ENCODE measurements around the gene DENND1A. TPM values are rescaled to one million over a fixed set of nuclear protein-coding genes. Genes with fewer than 3 reads are reported as not detected.
A peak's percentile ranks its signal among the peaks of the same experiment; 100 is the strongest.

Gene DENND1A
- total and polyA plus RNA-seq, 4 experiments from 2014 or later, result 1.4 to 14.2 (median 9.9) TPM

DNA sequence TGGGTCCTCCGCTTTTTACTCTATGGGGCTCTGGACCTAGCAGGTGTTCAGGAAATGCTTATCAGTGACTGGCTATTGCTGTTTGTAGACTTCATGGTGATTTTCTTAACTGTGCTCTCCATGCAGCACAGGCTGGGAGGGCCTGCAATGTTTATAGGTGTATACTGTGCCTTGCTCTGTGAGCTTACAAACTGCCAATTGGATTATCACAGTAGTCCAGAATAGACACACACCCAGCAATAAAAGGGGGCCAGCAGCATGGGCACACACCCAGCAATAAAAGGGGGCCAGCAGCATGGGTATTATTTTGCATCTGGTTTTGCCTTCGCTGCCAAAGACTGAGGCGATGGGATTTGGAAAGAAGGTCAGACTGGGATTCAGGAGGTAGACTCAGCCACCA lies 473.9 kb downstream of the DENND1A start:
- Histone ChIP-seq H3K27me3 (ENCODE audit: insufficient read depth, low read length) (no peaks in the 10 kb centered on the region), H3K9me3 (ENCODE audit: control insufficient read depth in 1 of 2, low read length in 2 of 2) (no peaks in the 10 kb centered on the region), H3K4me1 (ENCODE audit: insufficient read depth, low read length) (no peaks in the 10 kb centered on the region), H3K36me3 (ENCODE audit: insufficient read depth, low read length) (peaks cover 3% of the 10 kb centered on the region), H3K27ac (ENCODE audit: low read depth, low read length) (no peak overlapping the region), H3K4me3 (ENCODE audit: low read length in 2 of 2) (no peak overlapping the region)
- H3K36me3 Mint-ChIP-seq, result peaks cover 27 to 39% of the 10 kb centered on the region in 2 donors
- peaks cover 0 to 2% (median 0%) of the 10 kb centered on the region in 8 donors for H3K9me3 Mint-ChIP-seq
- ChIA-PET CTCF (ENCODE audit: partially characterized antibody) (no interaction called here), POLR2A (ENCODE audit: partially characterized antibody) (no interaction called here)
- no peak overlapping the region for H3K4me3 Mint-ChIP-seq
- H3K27ac Mint-ChIP-seq, result no peak overlapping the region
- no peak for DNase-seq
- H3K27me3 Mint-ChIP-seq, result no peaks in the 10 kb centered on the region
- H3K4me1 Mint-ChIP-seq, result no peaks in the 10 kb centered on the region
- intact Hi-C loops (cut with micrococcal nuclease), result no loop called here

GRCh38 chr9:123455187-123455586 lies 474.7 kb downstream of the DENND1A start:
- Histone ChIP-seq H3K9me3 (ENCODE audit: control insufficient read depth in 1 of 2, low read length in 2 of 2) (no peaks in the 10 kb centered on the region), H3K36me3 (ENCODE audit: insufficient read depth, low read length) (peaks cover 4% of the 10 kb centered on the region), H3K27ac (ENCODE audit: low read depth, low read length) (no peak overlapping the region), H3K27me3 (ENCODE audit: insufficient read depth, low read length) (no peaks in the 10 kb centered on the region), H3K4me3 (ENCODE audit: low read length in 2 of 2) (no peak overlapping the region), H3K4me1 (ENCODE audit: insufficient read depth, low read length) (no peaks in the 10 kb centered on the region)
- Mint-ChIP-seq H3K27me3 (no peaks in the 10 kb centered on the region), H3K4me1 (no peaks in the 10 kb centered on the region), H3K9me3 (peaks cover 0 to 2% (median 0%) of the 10 kb centered on the region in 8 donors), H3K27ac (peak overlapping the region in 1 of 7 donors; percentile 1), H3K4me3 (no peak overlapping the region), H3K36me3 (peaks cover 27 to 47% of the 10 kb centered on the region in 2 donors)
- intact Hi-C loops (cut with micrococcal nuclease), result no loop called here
- DNase-seq, result no peak
- ChIA-PET POLR2A (ENCODE audit: partially characterized antibody) (no interaction called here), CTCF (ENCODE audit: partially characterized antibody) (no interaction called here)

DNA sequence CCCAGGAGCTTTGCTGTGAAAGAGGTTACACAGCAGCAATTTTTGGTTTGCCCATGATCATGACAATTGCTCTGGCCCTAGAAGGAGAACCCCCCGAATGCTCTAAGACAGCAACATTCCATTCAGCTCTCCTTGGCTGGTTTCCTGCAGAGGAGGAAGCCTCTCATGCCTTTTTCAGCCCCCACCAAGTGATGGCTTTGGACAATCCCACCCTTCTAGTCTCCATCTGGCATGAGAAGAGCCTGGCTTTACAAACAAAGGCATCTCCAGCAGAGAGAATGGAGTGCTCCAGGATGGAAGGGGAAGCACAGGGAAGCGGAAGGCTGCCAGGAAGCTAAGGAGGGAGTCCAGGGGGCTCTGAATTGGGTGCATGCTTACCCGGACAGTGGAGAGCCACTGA lies 475.6 kb downstream of the DENND1A start:
- no peak for DNase-seq
- H3K27me3 Mint-ChIP-seq, result no peaks in the 10 kb centered on the region
- peaks cover 0 to 2% (median 0%) of the 10 kb centered on the region in 8 donors for H3K9me3 Mint-ChIP-seq
- peaks cover 6% of the 10 kb centered on the region for H3K36me3 ChIP-seq (ENCODE audit: insufficient read depth, low read length)
- no peak overlapping the region for H3K27ac ChIP-seq (ENCODE audit: low read depth, low read length)
- H3K27me3 ChIP-seq (ENCODE audit: insufficient read depth, low read length), result no peaks in the 10 kb centered on the region
- H3K4me3 Mint-ChIP-seq, result no peak overlapping the region
- H3K36me3 Mint-ChIP-seq, result peaks cover 27 to 48% of the 10 kb centered on the region in 2 donors
- POLR2A ChIA-PET (ENCODE audit: partially characterized antibody), result no interaction called here
- H3K27ac Mint-ChIP-seq, result no peak overlapping the region
- no peaks in the 10 kb centered on the region for H3K9me3 ChIP-seq (ENCODE audit: control insufficient read depth in 1 of 2, low read length in 2 of 2)
- H3K4me1 ChIP-seq (ENCODE audit: insufficient read depth, low read length), result no peaks in the 10 kb centered on the region
- CTCF ChIA-PET (ENCODE audit: partially characterized antibody), result no interaction called here
- no peak overlapping the region for H3K4me3 ChIP-seq (ENCODE audit: low read length in 2 of 2)
- H3K4me1 Mint-ChIP-seq, result no peaks in the 10 kb centered on the region
- intact Hi-C loops (cut with micrococcal nuclease), result no loop called here

DNA sequence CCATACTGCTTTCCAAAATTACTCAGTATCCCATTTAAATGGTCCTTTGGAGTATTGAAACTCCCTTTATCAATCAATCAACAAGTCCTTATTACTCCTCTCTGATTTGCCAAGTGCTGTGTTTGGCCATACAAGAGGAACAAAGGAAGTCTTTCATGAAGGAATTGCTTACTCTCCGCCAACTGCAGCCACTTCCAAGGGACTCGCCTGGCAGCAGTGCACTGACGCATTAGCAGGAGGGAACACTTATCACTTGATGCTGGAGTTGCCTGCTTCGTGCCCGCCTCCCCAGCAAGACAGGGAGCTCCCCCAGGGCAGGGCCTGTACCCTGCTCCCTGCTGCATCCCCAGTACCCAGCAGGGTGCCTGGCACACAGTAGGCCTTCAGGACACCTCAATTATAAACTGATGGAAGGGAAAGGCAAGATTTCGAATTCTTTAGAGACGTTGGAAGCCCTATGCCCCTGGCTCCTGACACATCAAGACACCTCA lies 476.1 kb downstream of the DENND1A start:
- H3K36me3 ChIP-seq (ENCODE audit: insufficient read depth, low read length), result peaks cover 6% of the 10 kb centered on the region
- ChIA-PET CTCF (ENCODE audit: partially characterized antibody) (no interaction called here), POLR2A (ENCODE audit: partially characterized antibody) (no interaction called here)
- H3K4me1 Mint-ChIP-seq, result no peaks in the 10 kb centered on the region
- H3K36me3 Mint-ChIP-seq, result peaks cover 27 to 48% of the 10 kb centered on the region in 2 donors
- no peaks in the 10 kb centered on the region for H3K4me1 ChIP-seq (ENCODE audit: insufficient read depth, low read length)
- H3K27me3 Mint-ChIP-seq, result no peaks in the 10 kb centered on the region
- H3K27me3 ChIP-seq (ENCODE audit: insufficient read depth, low read length), result no peaks in the 10 kb centered on the region
- H3K4me3 Mint-ChIP-seq, result no peak overlapping the region
- intact Hi-C loops (cut with micrococcal nuclease), result no loop called here
- no peak overlapping the region for H3K27ac ChIP-seq (ENCODE audit: low read depth, low read length)
- H3K27ac Mint-ChIP-seq, result no peak overlapping the region
- no peak overlapping the region for H3K4me3 ChIP-seq (ENCODE audit: low read length in 2 of 2)
- H3K9me3 Mint-ChIP-seq, result peaks cover 0 to 2% (median 0%) of the 10 kb centered on the region in 8 donors
- no peaks in the 10 kb centered on the region for H3K9me3 ChIP-seq (ENCODE audit: control insufficient read depth in 1 of 2, low read length in 2 of 2)
- DNase-seq, result no peak

- no peak overlapping the region for H3K4me3 Mint-ChIP-seq
- no peaks in the 10 kb centered on the region for H3K4me1 ChIP-seq (ENCODE audit: insufficient read depth, low read length)
- POLR2A ChIA-PET (ENCODE audit: partially characterized antibody), result no interaction called here
- H3K27ac Mint-ChIP-seq, result no peak overlapping the region
- no peak for DNase-seq
- no peak overlapping the region for H3K4me3 ChIP-seq (ENCODE audit: low read length in 2 of 2)
- peaks cover 28 to 48% of the 10 kb centered on the region in 2 donors for H3K36me3 Mint-ChIP-seq
- peaks cover 6% of the 10 kb centered on the region for H3K36me3 ChIP-seq (ENCODE audit: insufficient read depth, low read length)
- CTCF ChIA-PET (ENCODE audit: partially characterized antibody), result no interaction called here
- no peaks in the 10 kb centered on the region for H3K4me1 Mint-ChIP-seq
- no peaks in the 10 kb centered on the region for H3K9me3 ChIP-seq (ENCODE audit: control insufficient read depth in 1 of 2, low read length in 2 of 2)
- no peaks in the 10 kb centered on the region for H3K27me3 Mint-ChIP-seq
- H3K27ac ChIP-seq (ENCODE audit: low read depth, low read length), result no peak overlapping the region
- H3K27me3 ChIP-seq (ENCODE audit: insufficient read depth, low read length), result no peaks in the 10 kb centered on the region
- intact Hi-C loops (cut with micrococcal nuclease), result no loop called here
- peaks cover 0 to 2% (median 0%) of the 10 kb centered on the region in 8 donors for H3K9me3 Mint-ChIP-seq
These were observed 476.8 kb downstream of the DENND1A start for GRCh38 chr9:123453076-123453667.

DNA sequence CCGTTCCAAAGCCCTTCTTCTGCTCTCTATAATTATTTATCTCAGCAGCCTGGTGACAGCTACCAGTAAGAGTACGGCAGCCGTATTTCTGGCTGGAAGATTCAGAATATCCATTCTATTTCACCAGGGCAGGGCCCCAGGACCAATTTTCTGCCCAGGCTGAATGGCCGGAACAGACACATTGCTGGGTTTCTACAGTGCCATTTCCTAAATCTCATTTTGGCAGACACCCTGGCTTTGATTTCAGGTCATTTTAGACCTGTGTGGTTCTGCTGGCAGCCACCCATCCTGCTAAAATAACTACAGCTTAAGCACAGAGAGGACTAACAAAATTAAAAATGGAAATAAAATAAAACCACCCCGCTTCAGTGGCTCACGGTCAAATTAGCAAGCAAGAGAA lies 478.9 kb downstream of the DENND1A start:
- CTCF ChIA-PET (ENCODE audit: partially characterized antibody), result no interaction called here
- H3K27me3 ChIP-seq (ENCODE audit: insufficient read depth, low read length), result no peaks in the 10 kb centered on the region
- Mint-ChIP-seq H3K36me3 (peaks cover 31 to 57% of the 10 kb centered on the region in 2 donors), H3K27ac (no peak overlapping the region), H3K9me3 (peaks cover 0 to 2% (median 0%) of the 10 kb centered on the region in 8 donors), H3K4me3 (no peak overlapping the region), H3K27me3 (no peaks in the 10 kb centered on the region), H3K4me1 (no peaks in the 10 kb centered on the region)
- intact Hi-C loops (cut with micrococcal nuclease), result no loop called here
- POLR2A ChIA-PET (ENCODE audit: partially characterized antibody), result no interaction called here
- DNase-seq, result no peak
- no peaks in the 10 kb centered on the region for H3K4me1 ChIP-seq (ENCODE audit: insufficient read depth, low read length)
- no peak overlapping the region for H3K27ac ChIP-seq (ENCODE audit: low read depth, low read length)
- peaks cover 3% of the 10 kb centered on the region for H3K36me3 ChIP-seq (ENCODE audit: insufficient read depth, low read length)
- no peaks in the 10 kb centered on the region for H3K9me3 ChIP-seq (ENCODE audit: control insufficient read depth in 1 of 2, low read length in 2 of 2)
- H3K4me3 ChIP-seq (ENCODE audit: low read length in 2 of 2), result no peak overlapping the region

GRCh38 chr9:123450098-123450770 lies 479.7 kb downstream of the DENND1A start:
- no peak overlapping the region for H3K27ac Mint-ChIP-seq
- H3K27me3 Mint-ChIP-seq, result no peaks in the 10 kb centered on the region
- DNase-seq, result no peak
- no peak overlapping the region for H3K27ac ChIP-seq (ENCODE audit: low read depth, low read length)
- CTCF ChIA-PET (ENCODE audit: partially characterized antibody), result no interaction called here
- peaks cover 25 to 53% of the 10 kb centered on the region in 2 donors for H3K36me3 Mint-ChIP-seq
- intact Hi-C loops (cut with micrococcal nuclease), result no loop called here
- no peaks in the 10 kb centered on the region for H3K4me1 Mint-ChIP-seq
- H3K4me3 ChIP-seq (ENCODE audit: low read length in 2 of 2), result no peak overlapping the region
- H3K27me3 ChIP-seq (ENCODE audit: insufficient read depth, low read length), result no peaks in the 10 kb centered on the region
- H3K9me3 ChIP-seq (ENCODE audit: control insufficient read depth in 1 of 2, low read length in 2 of 2), result no peaks in the 10 kb centered on the region
- H3K4me1 ChIP-seq (ENCODE audit: insufficient read depth, low read length), result no peaks in the 10 kb centered on the region
- H3K36me3 ChIP-seq (ENCODE audit: insufficient read depth, low read length), result peaks cover 3% of the 10 kb centered on the region
- H3K9me3 Mint-ChIP-seq, result peaks cover 0 to 2% (median 0%) of the 10 kb centered on the region in 8 donors
- no peak overlapping the region for H3K4me3 Mint-ChIP-seq
- POLR2A ChIA-PET (ENCODE audit: partially characterized antibody), result no interaction called here
